Ascending aorta (tissue), 2 donors: ENCODE measurements around the gene GTF2H3. TPM values are rescaled to one million over a fixed set of nuclear protein-coding genes. Genes with fewer than 3 reads are reported as not detected.

Source experiments
- DNase-seq, 2 donors: peaks; one replicate each; pipeline ENCODE4 v3.0.0-alpha.2; 2019; ENCODE audit warnings: low spot score in 2 of 2
- H3K27ac ChIP-seq, 2 donors: fragments of 200-600 bp; sonication (generic); one replicate each; pipeline ENCODE4 v1.5.1; 2016 to 2017; ENCODE audit warnings: mild to moderate bottlenecking in 1 of 2
- H3K27me3 ChIP-seq: fragments of 200-600 bp; sonication (generic); one replicate; pipeline ENCODE4 v1.5.1; 2017
- H3K36me3 ChIP-seq, 2 donors: fragments of 200-600 bp; sonication (generic); one replicate each; pipeline ENCODE4 v1.5.1; 2016
- H3K4me1 ChIP-seq, 2 donors: fragments of 200-600 bp; sonication (generic); one replicate each; pipeline ENCODE4 v1.5.1; 2016 to 2017; ENCODE audit warnings: mild to moderate bottlenecking in 1 of 2
- H3K4me3 ChIP-seq, 2 donors: fragments of 200-600 bp; sonication (generic); one replicate each; pipeline ENCODE4 v1.5.1; 2016 to 2017; ENCODE audit warnings: mild to moderate bottlenecking in 1 of 2
- H3K9me3 ChIP-seq, 2 donors: fragments of 200-600 bp; sonication (generic); one replicate each; pipeline ENCODE4 v1.5.1; 2016
- intact Hi-C: fragments of 100-400 bp; cut with DNase I; formaldehyde crosslinking; loops from one replicate; pipeline ENCODE4 v1.15.1; 2023
- total RNA-seq: library from RNA; depleted of rRNA; stranded (reverse); fragments of >200 nt; gene quantifications from one replicate; pipeline ENCODE4 v1.1.0, GENCODE V29; 2016
- TF ChIP-seq, protein P1 (sequence below), 3 experiments: fragments of 200-600 bp in 2 of 3; fragments of 450-650 bp in 1 of 3; sonication (generic) in 2 of 3; IDR thresholded peaks; one replicate each; pipeline ENCODE4 v1.5.1; 2016 to 2019; ENCODE audit warnings: antibody characterized with exemption in 3 of 3, mild to moderate bottlenecking in 1 of 3, moderate library complexity in 1 of 3

Gene GTF2H3
- total RNA-seq, 1 donor from 2014 or later, result 12.0 TPM

DNA sequence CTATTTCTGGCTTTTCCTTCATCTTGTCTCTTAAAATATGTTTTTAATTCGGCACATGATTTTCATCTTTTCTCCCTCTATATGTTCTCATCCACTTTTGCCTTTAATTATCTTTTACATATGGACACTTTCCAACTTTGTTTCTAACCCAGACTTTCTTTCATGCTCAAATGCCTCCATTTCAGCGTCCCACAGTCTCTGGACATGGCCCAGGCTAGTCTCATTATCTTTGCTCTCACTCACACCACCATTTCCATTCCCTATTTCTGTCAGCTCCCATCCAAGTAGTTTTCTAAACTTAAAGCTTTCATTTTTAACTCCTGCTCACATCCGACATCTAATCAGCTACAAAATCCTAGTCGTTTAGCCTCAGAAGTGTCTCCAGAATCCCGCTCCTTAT, 14.8 kb downstream of the GTF2H3 start:
- Histone ChIP-seq H3K27me3 (no peaks in the 10 kb centered on the region), H3K36me3 (peaks cover 29 to 68% of the 10 kb centered on the region in 2 donors), H3K27ac (no peak overlapping the region), H3K9me3 (no peaks in the 10 kb centered on the region), H3K4me1 (no peaks in the 10 kb centered on the region), H3K4me3 (no peak overlapping the region)
- DNase-seq, result no peak
- intact Hi-C loops, result no loop called here
- TF ChIP-seq, protein P1, sequence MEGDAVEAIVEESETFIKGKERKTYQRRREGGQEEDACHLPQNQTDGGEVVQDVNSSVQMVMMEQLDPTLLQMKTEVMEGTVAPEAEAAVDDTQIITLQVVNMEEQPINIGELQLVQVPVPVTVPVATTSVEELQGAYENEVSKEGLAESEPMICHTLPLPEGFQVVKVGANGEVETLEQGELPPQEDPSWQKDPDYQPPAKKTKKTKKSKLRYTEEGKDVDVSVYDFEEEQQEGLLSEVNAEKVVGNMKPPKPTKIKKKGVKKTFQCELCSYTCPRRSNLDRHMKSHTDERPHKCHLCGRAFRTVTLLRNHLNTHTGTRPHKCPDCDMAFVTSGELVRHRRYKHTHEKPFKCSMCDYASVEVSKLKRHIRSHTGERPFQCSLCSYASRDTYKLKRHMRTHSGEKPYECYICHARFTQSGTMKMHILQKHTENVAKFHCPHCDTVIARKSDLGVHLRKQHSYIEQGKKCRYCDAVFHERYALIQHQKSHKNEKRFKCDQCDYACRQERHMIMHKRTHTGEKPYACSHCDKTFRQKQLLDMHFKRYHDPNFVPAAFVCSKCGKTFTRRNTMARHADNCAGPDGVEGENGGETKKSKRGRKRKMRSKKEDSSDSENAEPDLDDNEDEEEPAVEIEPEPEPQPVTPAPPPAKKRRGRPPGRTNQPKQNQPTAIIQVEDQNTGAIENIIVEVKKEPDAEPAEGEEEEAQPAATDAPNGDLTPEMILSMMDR (IDR thresholded peaks at IDR 0.05), result no peak

- intact Hi-C loops, result no loop called here
- TF ChIP-seq, protein P1 (IDR thresholded peaks at IDR 0.05), result no peak
- Histone ChIP-seq H3K27ac (no peak overlapping the region), H3K36me3 (peaks cover 31 to 48% of the 10 kb centered on the region in 2 donors), H3K4me1 (no peaks in the 10 kb centered on the region), H3K4me3 (no peak overlapping the region), H3K9me3 (no peaks in the 10 kb centered on the region), H3K27me3 (no peaks in the 10 kb centered on the region)
- no peak for DNase-seq
Observed at GRCh38 chr12:123654129-123654701, 20.6 kb downstream of the GTF2H3 start.

GRCh38 chr12:123655420-123655819, 21.8 kb downstream of the GTF2H3 start:
- no peak overlapping the region for H3K27ac ChIP-seq
- TF ChIP-seq, protein P1 (IDR thresholded peaks at IDR 0.05), result no peak
- intact Hi-C loops, result no loop called here
- no peaks in the 10 kb centered on the region for H3K27me3 ChIP-seq
- no peak for DNase-seq
- peaks cover 31 to 54% of the 10 kb centered on the region in 2 donors for H3K36me3 ChIP-seq
- H3K4me1 ChIP-seq, result no peaks in the 10 kb centered on the region
- H3K4me3 ChIP-seq, result no peak overlapping the region
- no peaks in the 10 kb centered on the region for H3K9me3 ChIP-seq

DNA sequence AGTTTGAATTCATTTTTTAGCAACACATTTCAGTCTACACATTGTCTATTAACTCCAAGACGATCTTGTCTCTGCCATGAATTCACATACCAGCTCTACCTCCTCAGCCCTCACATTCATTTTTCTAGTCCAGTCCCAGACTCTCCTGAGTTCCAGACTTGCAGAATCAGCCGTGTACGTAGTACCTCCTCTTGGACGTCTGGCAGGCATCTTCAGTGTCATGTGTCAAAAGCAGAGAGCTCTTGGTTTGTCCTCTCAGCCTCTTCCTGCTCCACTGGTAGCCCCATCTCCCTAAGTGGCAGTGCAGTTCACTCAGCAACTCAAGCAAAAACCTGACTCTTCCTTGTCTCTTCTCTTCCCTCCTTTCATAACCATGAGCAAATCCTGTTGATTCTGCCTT, 22.8 kb downstream of the GTF2H3 start:
- DNase-seq, result no peak
- intact Hi-C loops, result no loop called here
- TF ChIP-seq, protein P1 (IDR thresholded peaks at IDR 0.05), result no peak
- Histone ChIP-seq H3K4me3 (no peak overlapping the region), H3K9me3 (no peaks in the 10 kb centered on the region), H3K27ac (no peak overlapping the region), H3K27me3 (no peaks in the 10 kb centered on the region), H3K36me3 (peaks cover 25 to 47% of the 10 kb centered on the region in 2 donors), H3K4me1 (no peaks in the 10 kb centered on the region)

DNA sequence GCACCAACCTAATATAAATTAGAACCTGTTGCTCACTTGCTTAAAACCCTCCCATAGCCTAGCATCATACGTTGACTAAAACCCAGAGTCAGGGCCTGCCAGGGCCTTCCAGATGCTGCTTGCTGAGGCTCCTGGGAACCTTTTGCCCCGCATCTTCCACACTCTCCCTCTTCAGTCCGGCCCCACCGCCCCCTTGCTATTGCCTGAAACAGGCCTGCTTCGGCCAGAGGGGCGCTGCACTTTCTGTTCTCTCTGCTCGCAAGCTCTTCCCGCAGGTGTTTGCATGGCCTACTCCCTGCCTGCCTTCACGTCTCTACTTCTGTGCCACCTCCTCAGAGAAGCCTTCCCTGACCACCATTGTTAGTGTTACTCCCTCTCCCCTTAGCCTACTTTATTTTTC, 23.6 kb downstream of the GTF2H3 start:
- TF ChIP-seq, protein P1 (IDR thresholded peaks at IDR 0.05), result no peak

More for the DNA sequence above, 23.6 kb downstream of the GTF2H3 start:
- Histone ChIP-seq H3K4me1 (no peaks in the 10 kb centered on the region), H3K36me3 (peaks cover 25 to 41% of the 10 kb centered on the region in 2 donors), H3K4me3 (no peak overlapping the region), H3K27me3 (no peaks in the 10 kb centered on the region), H3K9me3 (no peaks in the 10 kb centered on the region), H3K27ac (no peak overlapping the region)
- no peak for DNase-seq
- intact Hi-C loops, result no loop called here
